Activated gamma-delta T cell treated with anti-CD3 and anti-CD28 coated beads, Interleukin-2, amount 50 U/mL, for 16 hours (primary cell): ENCODE data around the gene PCNP.
"Not testable (repeated sequence)": the region's sequence is repeated elsewhere in the genome, so short reads cannot be mapped to it uniquely, and the experiment has no call there.

Source experiments
- DNase-seq: peaks from one replicate; pipeline ENCODE4 v3.0.0-alpha.2; 2020; ENCODE audit warnings: low read depth

PCNP gene, protein sequence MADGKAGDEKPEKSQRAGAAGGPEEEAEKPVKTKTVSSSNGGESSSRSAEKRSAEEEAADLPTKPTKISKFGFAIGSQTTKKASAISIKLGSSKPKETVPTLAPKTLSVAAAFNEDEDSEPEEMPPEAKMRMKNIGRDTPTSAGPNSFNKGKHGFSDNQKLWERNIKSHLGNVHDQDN

DNA sequence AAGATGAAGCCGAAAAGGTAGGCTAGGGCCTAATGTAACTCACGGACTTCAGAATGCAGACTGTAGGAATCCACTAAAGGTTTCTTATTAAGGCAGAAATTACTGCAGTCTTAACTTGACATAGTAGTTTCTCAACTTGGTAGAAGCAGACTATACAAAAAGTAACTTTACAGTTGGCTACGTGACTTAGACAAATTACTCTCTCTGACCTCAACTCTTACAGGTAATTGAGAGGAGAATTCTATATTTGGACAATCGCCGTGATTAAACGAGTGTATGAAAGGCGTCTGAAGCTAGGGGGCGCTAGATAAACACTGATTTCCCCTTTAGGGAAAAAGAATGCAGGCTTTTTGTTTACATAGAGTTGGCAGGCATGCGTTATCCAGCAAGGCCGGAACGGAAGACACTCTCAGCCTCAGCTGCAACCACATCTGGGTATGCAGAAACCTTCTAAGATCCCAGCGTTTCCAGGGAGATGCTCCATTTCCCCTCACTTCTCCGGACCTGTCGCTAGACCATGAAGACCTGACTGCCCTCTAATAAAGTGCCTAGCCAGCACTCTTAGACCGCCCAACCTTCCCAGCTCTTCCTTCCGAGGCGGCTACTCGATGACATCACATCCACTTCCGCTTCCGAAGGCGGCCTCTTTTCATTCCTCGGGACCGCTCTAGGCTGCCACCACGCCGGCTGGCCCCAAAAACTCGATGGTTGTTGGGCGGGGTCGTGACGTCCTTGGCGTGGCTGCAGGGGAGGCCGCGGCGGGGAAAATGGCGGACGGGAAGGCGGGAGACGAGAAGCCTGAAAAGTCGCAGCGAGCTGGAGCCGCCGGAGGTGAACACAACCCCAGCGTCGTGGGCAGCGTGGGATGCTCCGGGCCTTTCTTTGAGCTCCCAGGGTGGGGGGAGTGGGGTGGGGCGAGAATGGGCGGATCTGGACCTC lies at the start of gene PCNP:
Gene PCNP, plus strand, starts transcription at position 732 of the 939 bp plus-strand sequence. Its CDS starts 36 bp downstream, at position 768.
- DNase-seq: peak; percentile 99

DNA sequence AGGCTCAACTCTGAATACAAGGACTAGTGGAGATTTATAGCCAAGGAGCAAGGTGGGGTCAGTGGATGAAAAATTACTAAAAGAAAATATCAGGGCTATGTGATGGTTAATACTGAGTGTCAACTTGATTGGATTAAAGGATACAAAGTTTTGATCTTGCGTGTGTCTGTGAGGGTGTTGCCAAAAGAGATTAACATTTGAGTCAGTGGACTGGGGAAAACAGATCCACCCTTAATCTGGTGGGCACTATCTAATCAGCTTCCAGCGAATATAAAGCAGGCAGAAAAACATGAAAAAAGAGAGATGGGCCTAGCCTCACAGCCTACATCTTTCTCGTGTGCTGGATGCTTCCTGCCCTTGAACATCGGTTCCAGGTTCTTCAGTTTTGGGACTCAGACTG lies 46.5 kb upstream of the PCNP start:
- no peak for DNase-seq

DNA sequence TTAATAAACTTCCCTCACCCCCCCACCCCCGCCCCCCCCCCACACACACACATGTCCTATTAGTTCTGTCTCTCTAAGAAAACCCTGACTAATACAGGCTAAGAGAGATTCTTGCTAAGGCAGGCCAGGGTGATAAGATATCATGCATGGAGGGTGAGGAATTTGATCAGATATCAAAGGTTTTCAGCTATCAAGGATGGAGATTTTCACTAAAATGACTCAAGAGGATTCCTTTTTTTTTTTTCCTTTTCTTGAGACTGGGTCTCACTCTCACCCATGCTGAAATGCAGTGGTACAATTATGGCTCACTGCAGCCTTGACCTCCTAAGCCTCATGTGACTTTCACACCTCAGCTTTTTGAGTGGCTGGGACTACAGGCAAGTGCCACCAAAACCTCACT lies 46.1 kb upstream of the PCNP start:
- no peak for DNase-seq

GRCh38 chr3:101529816-101530685 lies 43.9 kb upstream of the PCNP start:
- DNase-seq: no peak

DNA sequence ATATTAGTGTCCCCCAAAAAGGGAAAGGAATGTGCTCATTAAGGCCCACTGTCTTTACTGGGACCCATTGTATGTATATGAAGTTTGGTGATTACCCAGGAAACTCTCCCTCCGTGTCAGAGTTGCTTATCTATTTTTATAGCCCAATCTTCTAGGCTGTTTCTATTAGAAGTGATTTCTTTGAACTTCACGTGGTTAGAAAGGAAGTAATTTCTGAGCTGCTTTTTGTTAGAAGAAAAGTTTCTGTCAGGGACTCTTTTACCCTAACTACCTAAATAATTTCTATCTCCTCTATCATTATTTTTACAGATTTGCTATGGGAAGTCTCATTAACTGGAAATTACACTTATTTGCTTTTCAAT lies 43.3 kb upstream of the PCNP start:
- no peak for DNase-seq

- no peak for DNase-seq
Measured at GRCh38 chr3:101531473-101532086, 42.4 kb upstream of the PCNP start.

- DNase-seq: no peak
Measured at GRCh38 chr3:101532783-101533602, 41.0 kb upstream of the PCNP start.

GRCh38 chr3:101533603-101533968 lies 40.4 kb upstream of the PCNP start:
- no peak for DNase-seq

DNA sequence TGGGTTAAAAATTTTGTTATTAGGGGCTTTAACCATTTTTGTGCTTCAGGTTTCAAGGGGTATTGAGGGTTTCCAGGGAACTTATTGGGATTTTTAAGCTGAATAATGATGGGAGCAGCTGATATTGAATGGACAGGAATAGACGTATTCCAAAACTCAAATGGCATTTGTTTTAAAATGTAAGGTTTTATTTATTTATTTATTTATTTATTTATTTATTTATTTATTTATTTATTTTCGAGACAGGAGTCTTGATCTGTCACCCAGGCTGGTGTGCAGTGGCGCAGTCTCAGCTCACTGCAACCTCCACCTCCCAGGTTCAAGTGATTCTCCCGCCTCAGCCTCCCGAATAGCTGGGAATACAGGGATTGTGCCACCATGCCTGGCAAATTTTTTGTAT lies 38.8 kb upstream of the PCNP start:
- no peak for DNase-seq

- no peak for DNase-seq
Measured at GRCh38 chr3:101536266-101536665, 37.7 kb upstream of the PCNP start.

DNA sequence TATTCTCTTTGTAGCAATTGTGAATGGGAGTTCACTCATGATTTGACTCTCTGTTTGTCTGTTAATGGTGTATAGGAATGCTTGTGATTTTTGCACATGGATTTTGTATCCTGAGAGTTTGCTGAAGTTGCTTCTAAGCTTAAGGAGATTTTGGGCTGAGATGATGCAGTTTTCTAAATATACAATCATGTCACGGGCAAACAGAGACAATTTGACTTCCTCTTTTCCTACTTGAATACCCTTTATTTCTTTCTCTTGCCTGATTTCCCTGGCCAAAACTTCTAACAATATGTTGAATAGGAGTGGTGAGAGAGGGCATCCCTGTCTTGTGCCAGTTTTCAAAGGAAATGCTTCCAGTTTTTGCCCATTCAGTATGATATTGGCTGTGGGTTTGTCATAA lies 37.0 kb upstream of the PCNP start:
- DNase-seq: not testable (repeated sequence)

GRCh38 chr3:101542957-101543356 lies 31.0 kb upstream of the PCNP start:
- DNase-seq: no peak

- DNase-seq: no peak
Measured at GRCh38 chr3:101544161-101544850, 29.7 kb upstream of the PCNP start.

GRCh38 chr3:101548527-101549105 lies 25.4 kb upstream of the PCNP start:
- no peak for DNase-seq

- DNase-seq: no peak
Measured at GRCh38 chr3:101549473-101549872, 24.5 kb upstream of the PCNP start.

- DNase-seq: not testable (repeated sequence)
Measured at GRCh38 chr3:101551359-101552081, 22.5 kb upstream of the PCNP start.

GRCh38 chr3:101553381-101553780 lies 20.6 kb upstream of the PCNP start:
- DNase-seq: not testable (repeated sequence)

DNA sequence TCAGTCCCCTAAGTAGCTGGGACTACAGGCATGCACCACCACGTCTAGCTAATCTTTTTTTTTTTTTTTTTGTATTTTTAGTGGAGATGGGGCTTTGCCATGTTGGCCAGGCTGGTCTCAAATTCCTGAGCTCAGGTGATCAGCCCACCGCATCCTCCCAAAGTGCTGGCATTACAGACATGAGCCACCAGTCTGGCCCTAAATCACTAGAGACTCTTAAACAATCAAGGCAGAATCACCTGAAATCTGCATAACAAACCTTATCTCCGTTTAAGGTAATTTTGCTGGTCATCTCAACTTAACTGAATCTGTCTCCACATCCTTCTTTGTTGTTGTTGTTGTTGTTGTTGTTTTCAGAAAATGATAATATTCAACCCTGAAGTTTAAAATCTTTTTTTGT lies 17.9 kb upstream of the PCNP start:
- no peak for DNase-seq

GRCh38 chr3:101561630-101562328 lies 12.2 kb upstream of the PCNP start, which contains the start of gene TRMT10C:
TSS of gene TRMT10C (plus strand) at chr3:101561868. CDS start at chr3:101564782, 2,914 bp downstream.
- peak; percentile 88 for DNase-seq
